Activated naive CD4-positive, alpha-beta T cell treated with Interleukin-2 at 50 U/mL for 16 hours (primary cell): ENCODE results near the gene PGAM2.
"Not testable (repeated sequence)": the region's sequence is repeated elsewhere in the genome, so short reads cannot be mapped to it uniquely, and the experiment has no call there.

Experiments used
- DNase-seq: peaks from one replicate; pipeline ENCODE4 v3.0.0-alpha.2; 2020

PGAM2 gene

DNA sequence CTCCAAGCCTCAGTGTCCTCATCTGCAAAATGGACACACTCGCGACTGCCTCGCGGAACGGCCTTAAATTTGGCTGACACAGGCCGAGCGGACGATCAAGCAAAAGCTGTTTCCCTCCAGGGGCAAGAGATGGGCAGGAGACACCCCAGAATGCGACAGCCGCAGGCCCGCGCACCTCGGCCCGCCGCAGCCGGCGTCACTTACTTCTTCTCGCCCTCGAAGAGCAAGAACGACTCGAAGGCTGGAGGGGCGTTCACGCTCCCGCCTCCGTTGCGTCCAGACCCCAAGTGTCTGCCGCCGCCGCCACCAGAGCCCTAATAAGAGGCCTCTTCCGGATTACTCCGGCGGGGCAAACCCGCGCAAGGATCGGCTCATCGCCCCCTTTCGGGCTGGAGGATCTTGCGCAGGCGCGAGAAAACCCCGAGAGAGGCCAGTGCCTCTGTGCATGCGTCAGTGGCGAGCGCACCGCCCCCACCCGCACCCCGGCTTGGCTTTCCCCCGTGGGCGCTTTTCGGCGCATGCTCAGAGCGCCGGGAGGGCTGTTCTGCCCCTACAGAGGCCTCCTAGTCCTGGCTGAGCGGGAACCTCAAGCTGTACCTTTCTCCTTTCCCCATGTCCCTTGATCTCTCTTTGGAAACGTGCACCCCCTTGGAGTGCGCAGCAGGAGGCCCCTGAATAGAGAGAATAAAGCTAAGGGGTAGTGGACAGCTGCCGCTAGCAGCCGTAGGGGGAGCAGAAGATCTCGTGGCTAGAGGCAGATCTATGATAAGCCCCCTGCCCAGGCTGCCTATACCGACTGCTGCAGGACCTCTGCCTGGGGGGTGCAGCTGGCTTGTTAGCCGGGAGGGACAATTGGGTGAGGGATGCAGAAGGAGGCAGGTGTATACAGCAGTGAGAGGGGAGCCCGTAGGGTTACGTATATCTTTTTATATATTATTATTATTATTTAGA is 46.2 kb downstream of the PGAM2 start:
- peak; percentile 100 for DNase-seq

DNA sequence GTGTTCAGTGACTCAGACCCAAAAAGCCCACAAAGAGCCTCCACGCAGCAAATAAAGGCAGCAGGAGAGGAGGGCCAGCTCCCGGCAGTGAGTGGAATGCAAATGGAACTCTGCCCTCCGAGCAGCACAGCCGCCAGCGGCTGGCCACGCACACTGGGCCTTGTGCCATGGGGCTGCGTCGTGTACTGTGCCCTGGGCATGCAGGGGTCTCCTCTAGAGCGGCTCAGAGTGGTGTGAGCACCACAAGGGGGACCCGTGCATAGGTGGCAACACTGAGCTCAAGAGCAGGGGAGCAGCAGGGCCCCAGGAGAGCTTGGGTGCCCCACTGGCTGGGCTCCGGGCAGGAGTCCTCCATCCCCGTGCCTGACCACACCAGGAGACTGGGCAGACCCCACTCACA is 50.3 kb downstream of the PGAM2 start:
- not testable (repeated sequence) for DNase-seq
